B cell (primary cell): Measurements from ENCODE around the gene RPIA. TPM values are rescaled to one million over a fixed set of nuclear protein-coding genes. Genes with fewer than 3 reads are reported as not detected.

Experiments
- ATAC-seq: fragments of 200-7000 bp; cut with Tn5 transposase; one replicate; pipeline ENCODE4 v1.10.0; 2021; ENCODE audit warnings: low read depth, mild to moderate bottlenecking, moderate number of reproducible peaks, moderate library complexity
- CTCF ChIA-PET: fragments of 350-600 bp; sonication (Branson Sonifier 250); formaldehyde crosslinking; loops from one replicate; lab custom pipeline; 2021; ENCODE audit warnings: antibody characterized with exemption, inconsistent platforms; lab: Charles Lee
- POLR2A ChIA-PET: fragments of 350-600 bp; sonication (Branson Sonifier 250); formaldehyde crosslinking; loops from one replicate; lab custom pipeline; 2021; ENCODE audit warnings: antibody characterized with exemption; lab: Charles Lee
- DNase-seq: peaks from one replicate; pipeline ENCODE4 v3.0.0; 2013
- H2AFZ ChIP-seq: 2 replicates; pipeline ENCODE4 v1.6.1; 2012; ENCODE audit warnings: mild to moderate bottlenecking, low read depth, low read length; ENCODE audit not compliant: insufficient read depth, poor library complexity, severe bottlenecking
- H3K27ac ChIP-seq, 2 donors: 1 replicate in 1 of 2; 2 replicates in 1 of 2; pipeline ENCODE4 v1.5.1; 2012 to 2013; ENCODE audit warnings: low read length in 2 of 2, mild to moderate bottlenecking in 2 of 2, moderate library complexity in 1 of 2
- H3K27me3 ChIP-seq, 4 experiments: fragments of 200-600 bp in 1 of 4; sonication (generic) in 1 of 4; replicated peaks in 1 of 4; 1 replicate in 2 of 4; 2 replicates in 2 of 4; pipeline versions ENCODE4 v1.6.1 to v1.7.0; 2013 to 2016; ENCODE audit warnings: low read length in 3 of 4, mild to moderate bottlenecking in 2 of 4, mixed read lengths in 1 of 4, moderate library complexity in 1 of 4; ENCODE audit not compliant: insufficient read depth in 4 of 4, control insufficient read depth in 3 of 4; ENCODE audit errors: control extremely low read depth in 1 of 4
- H3K36me3 ChIP-seq, 2 experiments: replicated peaks in 1 of 2; 1 replicate in 1 of 2; 2 replicates in 1 of 2; pipeline versions ENCODE4 v1.6.1 to v1.7.1; 2013; ENCODE audit warnings: low read length in 1 of 2; ENCODE audit not compliant: insufficient read depth in 2 of 2, control insufficient read depth in 1 of 2; ENCODE audit errors: control extremely low read depth in 1 of 2, extremely low read depth in 1 of 2
- H3K4me1 ChIP-seq, 2 donors: fragments of 200-600 bp in 1 of 2; sonication (generic) in 1 of 2; 1 replicate in 1 of 2; 2 replicates in 1 of 2; pipeline versions ENCODE4 v1.5.1 to v1.6.1; 2013 to 2017; ENCODE audit warnings: low read length in 2 of 2; ENCODE audit not compliant: control insufficient read depth in 2 of 2, insufficient read depth in 2 of 2
- H3K4me2 ChIP-seq: replicated peaks from 2 replicates; pipeline ENCODE3; 2012; ENCODE audit warnings: mild to moderate bottlenecking, low read depth, low read length; ENCODE audit not compliant: poor library complexity, severe bottlenecking
- H3K4me3 ChIP-seq, 5 experiments: fragments of 200-600 bp in 1 of 5; sonication (generic) in 1 of 5; 1 replicate in 3 of 5; 2 replicates in 2 of 5; pipeline versions ENCODE4 v1.5.1 to v1.7.0; 2011 to 2016; ENCODE audit warnings: low read length in 4 of 5, mild to moderate bottlenecking in 4 of 5, low read depth in 2 of 5, control low read depth in 1 of 5, moderate library complexity in 1 of 5; ENCODE audit not compliant: insufficient read depth in 1 of 5; ENCODE audit errors: control extremely low read depth in 1 of 5, extremely low read depth in 1 of 5
- H3K79me2 ChIP-seq: fragments of 200-600 bp; sonication (generic); one replicate; pipeline ENCODE4 v1.6.0; 2016; ENCODE audit warnings: low read length; ENCODE audit not compliant: control insufficient read depth, insufficient read depth
- H3K9ac ChIP-seq: fragments of 200-600 bp; sonication (generic); 2 replicates; pipeline ENCODE4 v1.6.1; 2017; ENCODE audit warnings: mild to moderate bottlenecking, low read length, moderate library complexity
- H3K9me3 ChIP-seq, 3 donors: one replicate each; pipeline versions ENCODE4 v1.6.1 to v1.7.1; 2013; ENCODE audit warnings: low read length in 2 of 3; ENCODE audit not compliant: control insufficient read depth in 2 of 3, insufficient read depth in 1 of 3; ENCODE audit errors: control extremely low read depth in 1 of 3
- H4K20me1 ChIP-seq: 2 replicates; pipeline ENCODE4 v1.6.0; 2012; ENCODE audit warnings: mild to moderate bottlenecking, low read length; ENCODE audit not compliant: insufficient read depth, control insufficient read depth, poor library complexity, severe bottlenecking
- H3K27ac Mint-ChIP-seq: one replicate; pipeline ENCODE4 v1.8.0; 2021; ENCODE audit warnings: mixed read lengths
- H3K27me3 Mint-ChIP-seq: one replicate; pipeline ENCODE4 v1.8.0; 2021; ENCODE audit warnings: mixed read lengths
- H3K4me1 Mint-ChIP-seq: one replicate; pipeline ENCODE4 v1.8.0; 2021; ENCODE audit warnings: mixed read lengths
- H3K4me3 Mint-ChIP-seq: one replicate; pipeline ENCODE4 v1.8.0; 2021; ENCODE audit warnings: mixed read lengths
- H3K9me3 Mint-ChIP-seq: one replicate; pipeline ENCODE4 v1.8.0; 2022; ENCODE audit warnings: mixed read lengths; ENCODE audit not compliant: insufficient read depth
- EZH2 ChIP-seq: IDR thresholded peaks from 2 replicates; pipeline ENCODE4 v1.6.1; 2012; ENCODE audit warnings: borderline replicate concordance, low read depth, mild to moderate bottlenecking, moderate library complexity, low read length; ENCODE audit not compliant: insufficient read depth, poor library complexity, severe bottlenecking
- WGBS: methylation state at CpG from one replicate; pipeline ENCODE4 v1.1.5; 2013; ENCODE audit warnings: missing lambda C conversion rate; ENCODE audit not compliant: insufficient coverage; 5-methylcytosine and 5-hydroxymethylcytosine counted together
- intact Hi-C: fragments of 100-400 bp; cut with micrococcal nuclease; formaldehyde crosslinking; loops from one replicate; pipeline ENCODE4 v1.10.0; 2022
- polyA plus RNA-seq: library from polyadenylated mRNA; depleted of rRNA; stranded (reverse); fragments of >200 nt; gene quantifications from 2 replicates; pipeline ENCODE4 v1.2.3, GENCODE V29; 2012
- total RNA-seq, 2 donors: library from RNA; stranded (reverse); fragments of 120-200 nt in 1 of 2; gene quantifications; 1 replicate in 1 of 2; 2 replicates in 1 of 2; pipeline versions ENCODE4 v1.2.3 to v1.2.4, GENCODE V29; 2013 to 2022
- TF ChIP-seq, protein P1 (sequence below): fragments of 200-600 bp; IDR thresholded peaks from one replicate; pipeline ENCODE4 v1.8.0; 2022; ENCODE audit warnings: antibody characterized with exemption, mild to moderate bottlenecking

The RPIA gene
- total and polyA plus RNA-seq, 2 donors (not counting 1 experiment from before 2014, with no cell fraction given), result 9.4 to 19.7 TPM

DNA sequence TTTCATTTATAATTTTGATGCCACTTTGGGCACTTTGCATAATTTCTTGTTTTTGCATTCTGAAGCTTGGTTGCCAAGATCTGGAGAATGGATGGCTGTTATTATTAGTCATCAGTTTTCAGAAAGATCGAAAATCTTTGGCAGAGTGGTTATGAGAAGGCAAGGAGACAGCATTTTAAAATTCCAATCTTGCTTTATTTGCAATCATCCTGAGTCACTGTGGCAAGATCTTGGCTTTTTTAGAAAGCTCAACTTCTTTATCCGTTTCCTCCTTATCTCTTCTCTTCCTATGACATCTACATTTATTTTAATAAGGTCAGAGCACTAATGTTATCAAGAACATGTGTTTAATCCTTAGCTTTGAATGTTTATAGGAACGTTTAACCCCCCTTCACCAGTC, 33.1 kb upstream of the RPIA start:
- intact Hi-C loops, result no loop called here
- DNase-seq, result no peak

DNA sequence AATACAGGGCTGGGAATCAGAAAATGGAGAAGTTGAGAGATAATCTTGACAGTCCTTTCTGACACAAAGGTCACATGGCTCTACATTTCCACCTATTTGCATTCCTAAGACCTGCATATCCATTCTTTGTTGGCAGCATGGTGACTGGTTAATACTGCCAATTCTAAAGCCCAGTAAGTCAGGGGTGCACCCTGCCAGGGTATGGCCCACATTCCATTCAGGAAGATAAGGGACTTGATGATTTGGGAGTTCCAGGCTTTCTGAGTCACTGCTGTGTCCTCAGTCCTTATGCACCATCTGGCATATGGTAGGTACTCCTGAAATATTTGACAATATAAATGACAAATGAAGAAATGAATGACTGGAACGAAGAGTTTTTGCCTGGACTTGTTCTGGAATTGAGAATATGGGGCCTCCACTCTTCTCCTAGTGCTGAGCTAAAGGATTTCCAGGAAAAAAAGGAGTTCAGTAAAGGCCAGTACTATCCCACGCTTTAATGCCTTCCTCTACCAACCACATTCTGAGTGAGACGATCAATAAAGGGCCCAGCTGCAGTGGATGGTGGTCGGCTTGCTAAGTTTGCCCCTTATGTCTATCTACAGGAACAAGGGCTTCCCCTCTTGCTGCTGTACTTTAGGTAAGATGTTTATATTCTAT, 32.5 kb upstream of the RPIA start:
- Histone ChIP-seq H3K9ac (no peak overlapping the region), H3K27me3 (no peaks in the 10 kb centered on the region), H3K79me2 (no peaks in the 10 kb centered on the region), H3K9me3 (no peaks in the 10 kb centered on the region), H3K4me2 (no peak overlapping the region), H3K27ac (no peak overlapping the region), H3K36me3 (no peaks in the 10 kb centered on the region), H4K20me1 (no peaks in the 10 kb centered on the region), H3K4me1 (no peaks in the 10 kb centered on the region), H2AFZ (no peak overlapping the region), H3K4me3 (no peak overlapping the region)
- no peak overlapping the region for H3K4me3 Mint-ChIP-seq
- ATAC-seq (no peak), DNase-seq (no peak)
- no peaks in the 10 kb centered on the region for H3K4me1 Mint-ChIP-seq
- 100% methylated on average over 1 of the region's 4 CpGs for WGBS
- no peak overlapping the region for H3K27ac Mint-ChIP-seq
- intact Hi-C loops, result no loop called here
- CTCF ChIA-PET, result interaction anchor here (6.0 kb wide), 1 partner anchor 11 kb away, joined by 54 read pairs; no protein-coding TSS in a partner anchor
- no peaks in the 10 kb centered on the region for H3K9me3 Mint-ChIP-seq
- TF ChIP-seq EZH2, result no peak
- TF ChIP-seq, protein P1, sequence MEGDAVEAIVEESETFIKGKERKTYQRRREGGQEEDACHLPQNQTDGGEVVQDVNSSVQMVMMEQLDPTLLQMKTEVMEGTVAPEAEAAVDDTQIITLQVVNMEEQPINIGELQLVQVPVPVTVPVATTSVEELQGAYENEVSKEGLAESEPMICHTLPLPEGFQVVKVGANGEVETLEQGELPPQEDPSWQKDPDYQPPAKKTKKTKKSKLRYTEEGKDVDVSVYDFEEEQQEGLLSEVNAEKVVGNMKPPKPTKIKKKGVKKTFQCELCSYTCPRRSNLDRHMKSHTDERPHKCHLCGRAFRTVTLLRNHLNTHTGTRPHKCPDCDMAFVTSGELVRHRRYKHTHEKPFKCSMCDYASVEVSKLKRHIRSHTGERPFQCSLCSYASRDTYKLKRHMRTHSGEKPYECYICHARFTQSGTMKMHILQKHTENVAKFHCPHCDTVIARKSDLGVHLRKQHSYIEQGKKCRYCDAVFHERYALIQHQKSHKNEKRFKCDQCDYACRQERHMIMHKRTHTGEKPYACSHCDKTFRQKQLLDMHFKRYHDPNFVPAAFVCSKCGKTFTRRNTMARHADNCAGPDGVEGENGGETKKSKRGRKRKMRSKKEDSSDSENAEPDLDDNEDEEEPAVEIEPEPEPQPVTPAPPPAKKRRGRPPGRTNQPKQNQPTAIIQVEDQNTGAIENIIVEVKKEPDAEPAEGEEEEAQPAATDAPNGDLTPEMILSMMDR, result no peak
- no peaks in the 10 kb centered on the region for H3K27me3 Mint-ChIP-seq
- POLR2A ChIA-PET, result no interaction called here

More for the DNA sequence above, 33.1 kb upstream of the RPIA start:
- Mint-ChIP-seq H3K27ac (no peak overlapping the region), H3K4me3 (no peak overlapping the region), H3K4me1 (no peaks in the 10 kb centered on the region), H3K27me3 (no peaks in the 10 kb centered on the region), H3K9me3 (no peaks in the 10 kb centered on the region)
- Histone ChIP-seq H2AFZ (no peak overlapping the region), H3K9me3 (no peaks in the 10 kb centered on the region), H3K4me1 (no peaks in the 10 kb centered on the region), H3K36me3 (no peaks in the 10 kb centered on the region), H3K9ac (no peak overlapping the region), H3K79me2 (no peaks in the 10 kb centered on the region), H3K27me3 (no peaks in the 10 kb centered on the region), H3K27ac (no peak overlapping the region), H3K4me2 (no peak overlapping the region), H4K20me1 (no peaks in the 10 kb centered on the region), H3K4me3 (no peak overlapping the region)
- ChIA-PET CTCF (interaction anchor here (6.0 kb wide), 1 partner anchor 12 kb away, joined by 54 read pairs; no protein-coding TSS in a partner anchor), POLR2A (no interaction called here)
- no CpG with 5 or more reads among the region's 3 CpGs for WGBS
- no peak for ATAC-seq
- no peak for TF ChIP-seq EZH2
- TF ChIP-seq, protein P1, result no peak
